HFFc6 (cell line): Measurements from ENCODE around the gene MAD1L1. TPM values are rescaled to one million over a fixed set of nuclear protein-coding genes. Genes with fewer than 3 reads are reported as not detected.
"Not testable (repeated sequence)": the region's sequence is repeated elsewhere in the genome, so short reads cannot be mapped to it uniquely, and the experiment has no call there.

Source experiments
- DNase-seq: peaks from one replicate; pipeline ENCODE4 v3.0.0-alpha.2; 2018
- H3K27ac Mint-ChIP-seq: 2 replicates; pipeline ENCODE4 v1.8.0; 2020; ENCODE audit warnings: mild to moderate bottlenecking, mixed read lengths
- H3K27me3 Mint-ChIP-seq: 2 replicates; pipeline ENCODE4 v1.8.0; 2021; ENCODE audit warnings: mild to moderate bottlenecking, moderate library complexity, mixed read lengths; ENCODE audit not compliant: insufficient read depth
- H3K36me3 Mint-ChIP-seq: 2 replicates; pipeline ENCODE4 v1.8.0; 2021; ENCODE audit warnings: low read depth, mixed read lengths
- H3K4me1 Mint-ChIP-seq: 2 replicates; pipeline ENCODE4 v1.8.0; 2020; ENCODE audit warnings: low read depth, mixed read lengths
- H3K4me3 Mint-ChIP-seq: 2 replicates; pipeline ENCODE4 v1.8.0; 2020; ENCODE audit warnings: mild to moderate bottlenecking, moderate library complexity, mixed read lengths
- H3K9me3 Mint-ChIP-seq: 2 replicates; pipeline ENCODE4 v1.8.0; 2020; ENCODE audit warnings: mild to moderate bottlenecking, mixed read lengths
- total RNA-seq, 6 experiments: library from RNA; stranded (reverse); fragmentation: NEBNext Ultra II Directional; extraction: Animal tissue kit (Norgen Biotek cat#: 25700); gene quantifications; 2 replicates in 1 of 6; 3 replicates in 5 of 6; pipeline ENCODE4 v1.2.3, GENCODE V29; 2021
- TF ChIP-seq, protein P1 (sequence below): fragments of 200-600 bp; sonication (generic); IDR thresholded peaks from 2 replicates; pipeline ENCODE4 v1.5.0; 2021; ENCODE audit warnings: antibody characterized with exemption, mild to moderate bottlenecking

The MAD1L1 gene
- total RNA-seq, 6 experiments from 2014 or later = 34.6 to 44.8 (median 40.2) TPM

DNA sequence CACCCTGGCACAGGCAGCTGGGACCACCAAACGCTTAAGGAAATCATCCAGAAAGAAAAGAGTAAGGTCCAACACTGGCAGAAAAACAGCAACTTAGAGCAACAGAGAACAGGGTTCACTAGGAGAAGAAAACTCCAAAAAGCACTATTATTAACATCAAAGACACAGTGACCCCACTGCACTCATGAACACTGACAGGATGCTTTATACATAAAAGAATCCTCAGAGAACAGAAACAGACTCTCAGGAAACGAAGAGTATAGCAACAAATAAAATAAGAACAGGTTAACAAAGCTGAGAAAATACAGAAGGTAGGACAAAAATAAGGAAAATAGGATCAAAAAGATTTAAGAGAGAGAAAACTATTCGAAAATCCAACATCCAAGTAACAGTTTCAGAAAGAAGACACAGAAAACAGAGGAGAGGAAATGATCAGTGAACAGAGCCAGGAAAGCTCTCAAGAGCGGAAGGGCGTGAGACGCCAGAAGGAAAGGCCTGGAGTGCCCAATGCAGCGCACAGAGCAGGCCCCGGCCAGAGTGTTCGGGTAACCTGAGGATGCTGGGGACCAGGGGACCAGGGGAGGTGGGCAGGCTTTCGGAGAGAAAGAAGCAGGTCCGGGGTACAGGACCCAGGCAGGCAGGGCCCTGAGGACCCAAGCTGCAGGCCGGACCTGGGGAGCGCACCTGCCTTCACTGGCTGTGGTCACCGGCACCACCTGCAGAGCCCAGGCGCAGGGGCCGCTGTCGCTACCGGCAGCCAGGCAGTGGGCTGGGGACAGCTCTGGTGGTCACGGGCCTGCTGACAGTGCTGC lies 258.2 kb downstream of the MAD1L1 start:
- Mint-ChIP-seq H3K36me3 (peaks cover 17% of the 10 kb centered on the region), H3K4me3 (no peak overlapping the region), H3K27me3 (peaks cover 2% of the 10 kb centered on the region; the same call in 1 of the 2 replicates), H3K4me1 (no peaks in the 10 kb centered on the region), H3K27ac (peak overlapping the region; percentile 10; the same call in 1 of the 2 replicates), H3K9me3 (peaks cover 6% of the 10 kb centered on the region; the same call in 1 of the 2 replicates)
- TF ChIP-seq, protein P1, sequence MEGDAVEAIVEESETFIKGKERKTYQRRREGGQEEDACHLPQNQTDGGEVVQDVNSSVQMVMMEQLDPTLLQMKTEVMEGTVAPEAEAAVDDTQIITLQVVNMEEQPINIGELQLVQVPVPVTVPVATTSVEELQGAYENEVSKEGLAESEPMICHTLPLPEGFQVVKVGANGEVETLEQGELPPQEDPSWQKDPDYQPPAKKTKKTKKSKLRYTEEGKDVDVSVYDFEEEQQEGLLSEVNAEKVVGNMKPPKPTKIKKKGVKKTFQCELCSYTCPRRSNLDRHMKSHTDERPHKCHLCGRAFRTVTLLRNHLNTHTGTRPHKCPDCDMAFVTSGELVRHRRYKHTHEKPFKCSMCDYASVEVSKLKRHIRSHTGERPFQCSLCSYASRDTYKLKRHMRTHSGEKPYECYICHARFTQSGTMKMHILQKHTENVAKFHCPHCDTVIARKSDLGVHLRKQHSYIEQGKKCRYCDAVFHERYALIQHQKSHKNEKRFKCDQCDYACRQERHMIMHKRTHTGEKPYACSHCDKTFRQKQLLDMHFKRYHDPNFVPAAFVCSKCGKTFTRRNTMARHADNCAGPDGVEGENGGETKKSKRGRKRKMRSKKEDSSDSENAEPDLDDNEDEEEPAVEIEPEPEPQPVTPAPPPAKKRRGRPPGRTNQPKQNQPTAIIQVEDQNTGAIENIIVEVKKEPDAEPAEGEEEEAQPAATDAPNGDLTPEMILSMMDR = no peak
- DNase-seq = no peak

GRCh38 chr7:1973321-1974251 lies 259.2 kb downstream of the MAD1L1 start:
- Mint-ChIP-seq H3K27me3 (peaks cover 2% of the 10 kb centered on the region; the same call in 1 of the 2 replicates), H3K4me3 (no peak overlapping the region), H3K4me1 (no peaks in the 10 kb centered on the region), H3K36me3 (peaks cover 15% of the 10 kb centered on the region), H3K9me3 (peaks cover 6% of the 10 kb centered on the region; the same call in 1 of the 2 replicates), H3K27ac (no peak overlapping the region)
- TF ChIP-seq, protein P1 = no peak
- DNase-seq = no peak

DNA sequence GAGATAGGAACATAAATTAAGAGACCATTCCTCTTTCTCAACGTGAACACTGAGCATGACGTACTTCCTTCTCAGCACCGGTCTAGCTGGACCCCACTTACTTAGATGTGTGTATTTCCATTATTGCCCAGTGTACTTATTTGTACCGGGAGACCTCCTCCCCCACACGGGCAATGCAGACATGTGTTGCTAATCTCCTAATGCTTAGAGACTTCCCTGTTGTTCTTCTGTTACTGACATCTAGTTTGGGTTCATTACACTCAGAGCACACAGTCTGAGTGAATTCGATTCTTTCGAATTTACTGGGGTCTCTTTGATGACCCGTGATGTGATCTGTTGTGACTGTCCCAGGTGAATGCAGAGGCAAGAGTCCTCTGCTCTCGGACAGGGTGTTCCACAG lies 260.0 kb downstream of the MAD1L1 start:
- Mint-ChIP-seq H3K9me3 (no peaks in the 10 kb centered on the region), H3K36me3 (peaks cover 15% of the 10 kb centered on the region), H3K27ac (no peak overlapping the region), H3K4me1 (no peaks in the 10 kb centered on the region), H3K27me3 (peaks cover 4% of the 10 kb centered on the region; the same call in 1 of the 2 replicates), H3K4me3 (no peak overlapping the region)
- no peak for DNase-seq
- TF ChIP-seq, protein P1 = no peak

GRCh38 chr7:1971946-1972654 lies 260.6 kb downstream of the MAD1L1 start:
- DNase-seq = no peak
- Mint-ChIP-seq H3K27me3 (peaks cover 6% of the 10 kb centered on the region; the same call in 1 of the 2 replicates), H3K9me3 (no peaks in the 10 kb centered on the region), H3K4me3 (no peak overlapping the region), H3K4me1 (no peaks in the 10 kb centered on the region), H3K36me3 (peaks cover 19% of the 10 kb centered on the region), H3K27ac (no peak overlapping the region)
- TF ChIP-seq, protein P1 = no peak

GRCh38 chr7:1970895-1971294 lies 261.9 kb downstream of the MAD1L1 start:
- Mint-ChIP-seq H3K4me1 (no peaks in the 10 kb centered on the region), H3K9me3 (no peaks in the 10 kb centered on the region; the same call in 1 of the 2 replicates), H3K27me3 (peaks cover 6% of the 10 kb centered on the region; the same call in 1 of the 2 replicates), H3K36me3 (peaks cover 27% of the 10 kb centered on the region), H3K4me3 (no peak overlapping the region), H3K27ac (no peak overlapping the region)
- TF ChIP-seq, protein P1 = no peak
- DNase-seq = no peak

GRCh38 chr7:1970285-1970660 lies 262.5 kb downstream of the MAD1L1 start:
- not testable (repeated sequence) for DNase-seq, H3K27ac Mint-ChIP-seq, H3K4me3 Mint-ChIP-seq, H3K4me1 Mint-ChIP-seq, H3K9me3 Mint-ChIP-seq, H3K27me3 Mint-ChIP-seq
- peaks cover 27% of the 10 kb centered on the region for H3K36me3 Mint-ChIP-seq
